Measurements from ENCODE around the gene EVL. TPM values are rescaled to one million over a fixed set of nuclear protein-coding genes. Genes with fewer than 3 reads are reported as not detected.

Gene EVL
- total RNA-seq, 1 donor from 2014 or later = 89.1 TPM

DNA sequence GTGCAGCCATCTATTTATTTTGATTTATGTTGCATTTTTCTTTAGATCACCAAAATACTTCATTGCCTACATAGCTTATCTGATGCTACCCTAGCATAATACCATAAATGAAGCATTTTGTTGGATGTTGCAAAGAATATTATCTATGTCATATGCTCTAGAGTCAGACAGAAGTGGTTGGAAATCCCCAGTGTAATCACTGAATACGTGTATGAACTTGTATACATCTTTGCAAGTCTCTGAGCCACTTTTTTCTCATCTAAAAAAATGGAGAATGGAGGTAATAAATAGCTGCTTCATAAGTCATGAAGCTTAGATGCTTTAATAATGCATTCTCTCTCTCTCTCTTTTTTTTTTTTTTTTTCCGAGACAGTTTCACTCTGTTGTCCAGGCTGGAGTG, 18.5 kb downstream of the EVL start:
- DNase-seq (ENCODE audit: low spot score) = no peak

DNA sequence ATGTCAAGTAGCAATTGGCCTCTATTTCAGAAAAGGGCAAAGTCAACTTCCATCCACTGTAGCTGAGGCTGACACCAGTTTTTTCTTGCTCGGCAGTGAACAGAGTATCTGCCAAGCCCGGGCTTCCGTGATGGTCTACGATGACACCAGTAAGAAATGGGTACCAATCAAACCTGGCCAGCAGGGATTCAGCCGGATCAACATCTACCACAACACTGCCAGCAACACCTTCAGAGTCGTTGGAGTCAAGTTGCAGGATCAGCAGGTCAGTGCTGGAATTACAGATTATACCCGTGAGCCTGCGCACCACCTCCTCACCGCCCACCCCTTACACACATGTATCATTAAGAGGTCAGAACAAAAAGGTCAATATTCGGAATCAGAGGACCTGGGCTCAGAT, 19.4 kb downstream of the EVL start:
- no peak for DNase-seq (ENCODE audit: low spot score)

DNA sequence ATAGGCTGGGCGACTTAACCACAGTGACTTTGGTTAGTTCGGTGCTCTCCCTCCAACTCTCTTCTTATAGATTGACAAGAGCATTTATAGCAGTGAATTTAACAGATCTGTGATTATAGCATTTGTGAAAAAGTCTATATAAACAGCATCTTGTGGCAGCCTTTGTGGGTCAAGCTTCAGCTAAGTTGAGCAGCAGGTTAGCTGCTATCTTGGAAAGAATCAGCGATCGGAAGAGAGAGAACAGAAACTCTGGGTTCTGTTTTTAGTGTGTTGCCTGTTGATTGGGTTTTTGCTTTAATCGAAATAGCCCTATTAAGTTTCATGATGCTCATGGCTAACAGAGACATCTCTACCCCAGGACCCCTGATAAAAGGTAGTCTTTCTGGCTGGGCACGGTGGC, 20.2 kb downstream of the EVL start:
- no peak for DNase-seq (ENCODE audit: low spot score)

DNA sequence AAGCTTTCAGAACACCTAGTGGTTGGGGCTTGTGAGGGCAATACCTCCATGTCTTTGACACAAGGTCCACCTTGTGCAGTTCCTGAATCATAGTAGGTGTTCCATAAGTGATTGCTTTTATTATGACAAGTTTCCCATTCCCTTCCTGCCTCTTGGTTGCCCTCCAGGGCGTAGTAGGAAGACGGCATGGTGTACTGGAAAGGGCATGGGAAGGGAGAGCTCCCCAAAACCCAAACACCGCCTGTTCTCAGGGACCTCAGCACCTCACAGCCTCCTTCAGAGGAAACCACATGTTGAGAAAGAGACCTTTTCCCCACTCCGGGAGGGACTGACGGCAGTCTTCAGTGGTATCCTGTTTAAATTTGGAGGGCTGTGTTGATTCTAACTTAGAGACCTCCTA, 21.1 kb downstream of the EVL start:
- DNase-seq (ENCODE audit: low spot score) = no peak

DNA sequence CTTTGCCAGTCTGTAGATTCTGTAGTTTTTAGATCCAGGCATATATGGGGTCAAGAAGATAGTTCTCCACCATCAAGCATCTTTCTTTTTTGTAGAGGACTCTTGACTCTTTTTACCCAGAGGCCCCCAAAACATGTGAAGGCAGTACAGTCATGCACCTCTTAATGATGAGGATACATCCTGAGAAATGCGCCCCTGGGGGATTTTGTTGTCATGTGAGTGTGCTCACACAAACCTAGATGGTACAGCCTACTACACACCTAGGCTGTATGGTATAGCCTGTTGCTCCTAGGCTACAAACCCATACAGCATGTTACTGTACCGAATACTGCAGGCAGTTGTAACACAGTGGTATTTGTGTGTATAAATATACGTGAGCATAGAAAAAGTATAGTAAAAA, 23.0 kb downstream of the EVL start:
- no peak for DNase-seq (ENCODE audit: low spot score)

DNA sequence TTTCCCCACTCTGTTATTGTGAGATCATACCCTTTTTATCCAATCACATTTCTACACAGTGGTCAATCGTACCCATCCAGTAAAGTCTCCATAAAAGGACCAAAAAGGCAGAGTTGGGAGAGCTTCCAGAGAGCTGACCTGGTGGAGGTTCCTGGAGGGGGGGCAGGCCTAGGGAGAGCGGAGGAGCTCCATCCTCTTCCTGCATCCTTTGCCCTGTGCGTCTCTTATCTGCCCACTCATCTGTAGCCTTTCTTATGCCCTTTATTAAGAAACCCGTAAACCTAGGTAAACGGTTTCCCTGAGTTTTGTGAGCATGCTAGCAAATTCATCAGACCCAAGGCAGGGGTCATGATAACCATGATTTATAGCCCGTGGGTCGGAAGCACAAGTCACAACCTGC, 26.2 kb downstream of the EVL start:
- no peak for DNase-seq (ENCODE audit: low spot score)

DNA sequence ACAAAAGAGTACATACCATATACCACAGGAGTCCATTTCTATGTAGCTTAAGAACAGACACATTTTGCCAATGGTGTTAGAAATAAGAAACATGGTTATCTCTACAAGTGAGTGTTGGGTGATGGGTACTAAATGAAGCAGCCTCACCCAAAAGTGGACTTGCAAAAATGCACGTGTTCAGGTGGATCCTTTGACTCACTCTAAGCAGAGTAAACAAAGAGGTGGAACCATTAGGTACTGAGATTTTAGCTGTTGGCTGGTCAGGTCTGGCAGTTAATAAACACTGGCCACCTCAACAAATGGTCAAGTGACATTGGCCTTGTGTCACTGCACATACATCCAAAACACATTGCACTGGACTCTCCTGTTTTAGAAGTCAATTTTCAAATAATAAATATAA, 27.6 kb downstream of the EVL start:
- no peak for DNase-seq (ENCODE audit: low spot score)

DNA sequence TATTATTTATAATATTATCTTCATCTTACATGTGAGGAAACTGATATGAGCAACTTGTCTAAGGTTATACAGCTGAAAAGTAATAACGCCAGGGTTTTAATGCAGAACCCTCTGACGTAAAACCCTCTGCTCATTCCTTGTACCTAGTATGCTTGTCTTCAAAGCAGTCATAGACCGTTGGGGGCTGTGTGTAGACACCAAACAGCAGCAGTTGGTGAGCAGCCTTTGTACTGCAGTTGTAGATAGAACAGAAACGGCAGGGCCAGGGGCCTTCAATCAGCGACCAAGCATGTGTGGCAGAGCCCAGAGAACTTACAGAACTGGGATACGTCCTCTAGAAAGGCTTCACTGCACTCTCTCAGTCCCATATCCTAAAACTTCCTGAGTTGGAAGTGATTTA, 28.1 kb downstream of the EVL start:
- no peak for DNase-seq (ENCODE audit: low spot score)

DNA sequence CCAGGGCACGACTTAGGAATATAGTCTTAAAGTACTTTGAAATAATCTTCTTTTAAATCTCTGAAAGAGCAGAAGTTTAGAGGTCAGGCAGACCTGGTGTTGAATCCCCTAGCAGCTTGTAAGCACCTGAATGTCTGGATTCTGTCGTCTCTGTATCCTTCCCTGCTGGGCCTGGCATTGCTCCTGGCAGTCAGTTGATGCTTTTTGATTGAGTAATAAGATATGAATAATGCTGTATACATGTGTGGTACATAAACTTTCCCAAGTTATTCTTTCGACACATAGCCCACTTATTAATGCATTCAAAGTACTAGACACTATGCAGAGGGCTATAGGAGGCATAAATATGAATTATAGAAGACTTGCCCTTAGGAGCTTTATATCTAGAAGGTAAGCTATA, 31.4 kb downstream of the EVL start:
- no peak for DNase-seq (ENCODE audit: low spot score)

DNA sequence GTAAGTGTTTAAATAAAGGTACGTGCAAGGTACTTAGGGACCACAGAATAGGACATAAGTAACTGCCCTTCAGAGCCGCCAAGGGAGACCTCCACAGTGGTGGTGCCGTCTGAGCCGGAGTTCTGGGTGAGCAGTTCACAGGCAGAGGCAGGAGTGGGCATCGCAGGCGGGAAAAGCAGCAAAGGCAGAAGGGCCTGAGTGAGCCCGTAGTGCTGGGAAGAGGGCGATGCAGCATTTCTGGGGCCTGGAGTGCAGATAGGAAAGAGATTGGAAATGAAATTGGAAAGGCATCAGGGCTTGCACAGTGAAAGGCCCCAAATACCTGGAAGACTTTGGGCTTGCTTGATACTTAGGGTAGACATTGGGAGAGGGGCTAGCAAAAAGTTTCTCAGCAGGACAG, 32.9 kb downstream of the EVL start:
- no peak for DNase-seq (ENCODE audit: low spot score)

DNA sequence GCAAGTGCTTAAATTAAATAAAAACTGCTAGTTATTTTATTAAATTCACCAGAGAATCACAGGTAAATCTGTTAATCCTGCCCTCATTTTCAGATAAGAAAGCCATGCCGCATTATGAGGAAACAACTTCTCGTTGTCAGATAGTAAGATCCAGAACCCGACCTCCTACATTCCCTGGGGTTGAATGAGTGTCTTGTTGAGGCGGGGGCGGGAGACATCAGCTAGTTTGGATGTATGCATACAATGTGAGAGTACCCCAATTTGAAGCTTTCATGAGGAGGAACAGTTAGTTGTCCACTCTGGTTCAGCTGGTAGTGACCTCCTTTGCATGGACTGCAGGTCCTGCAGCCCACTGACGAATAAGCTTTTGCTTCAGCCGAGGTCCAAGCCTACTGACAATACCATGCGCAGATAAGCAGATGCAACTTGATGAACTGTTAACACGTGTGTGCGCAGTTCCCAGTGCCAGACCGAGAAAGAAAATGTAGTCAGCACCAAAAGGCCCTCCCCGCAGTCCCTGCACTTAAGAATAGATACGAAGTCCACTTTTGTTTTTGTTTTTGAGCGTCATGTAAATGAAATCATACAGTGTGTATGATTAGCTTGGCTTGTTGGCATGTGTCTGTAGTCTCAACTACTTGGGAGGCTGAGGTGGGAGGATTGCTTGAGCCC, 34.9 kb downstream of the EVL start:
- no peak for DNase-seq (ENCODE audit: low spot score)

DNA sequence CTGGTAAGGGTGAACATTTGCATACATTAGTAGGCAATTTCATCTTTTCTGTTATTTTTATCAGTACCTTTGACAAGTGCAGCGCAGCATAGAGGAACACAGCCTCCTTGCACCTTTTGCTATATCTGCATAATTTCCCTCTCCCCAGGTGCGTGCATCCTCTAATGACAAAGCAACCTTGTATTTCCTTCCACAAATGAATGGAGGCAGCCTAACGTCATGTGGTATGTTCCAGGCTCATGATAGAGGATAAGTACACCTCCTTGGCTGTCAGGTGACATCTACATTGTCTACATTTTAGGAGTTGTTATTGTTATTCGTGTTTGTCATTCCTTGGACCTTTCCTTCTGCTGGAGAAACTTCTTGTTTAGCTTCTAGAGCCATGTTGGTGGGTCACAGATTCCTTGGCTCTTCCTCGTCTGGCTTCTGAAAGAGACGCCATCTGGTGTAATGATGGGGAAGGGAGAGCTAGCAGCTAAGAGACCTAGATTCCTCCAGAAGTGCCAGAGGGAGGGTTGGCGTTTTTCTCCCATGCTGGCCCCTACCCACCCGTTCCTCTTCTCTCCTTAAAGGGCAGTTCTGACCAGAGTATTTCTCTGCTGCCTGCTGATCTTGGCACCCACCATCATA, 37.0 kb downstream of the EVL start:
- DNase-seq (ENCODE audit: low spot score) = no peak

DNA sequence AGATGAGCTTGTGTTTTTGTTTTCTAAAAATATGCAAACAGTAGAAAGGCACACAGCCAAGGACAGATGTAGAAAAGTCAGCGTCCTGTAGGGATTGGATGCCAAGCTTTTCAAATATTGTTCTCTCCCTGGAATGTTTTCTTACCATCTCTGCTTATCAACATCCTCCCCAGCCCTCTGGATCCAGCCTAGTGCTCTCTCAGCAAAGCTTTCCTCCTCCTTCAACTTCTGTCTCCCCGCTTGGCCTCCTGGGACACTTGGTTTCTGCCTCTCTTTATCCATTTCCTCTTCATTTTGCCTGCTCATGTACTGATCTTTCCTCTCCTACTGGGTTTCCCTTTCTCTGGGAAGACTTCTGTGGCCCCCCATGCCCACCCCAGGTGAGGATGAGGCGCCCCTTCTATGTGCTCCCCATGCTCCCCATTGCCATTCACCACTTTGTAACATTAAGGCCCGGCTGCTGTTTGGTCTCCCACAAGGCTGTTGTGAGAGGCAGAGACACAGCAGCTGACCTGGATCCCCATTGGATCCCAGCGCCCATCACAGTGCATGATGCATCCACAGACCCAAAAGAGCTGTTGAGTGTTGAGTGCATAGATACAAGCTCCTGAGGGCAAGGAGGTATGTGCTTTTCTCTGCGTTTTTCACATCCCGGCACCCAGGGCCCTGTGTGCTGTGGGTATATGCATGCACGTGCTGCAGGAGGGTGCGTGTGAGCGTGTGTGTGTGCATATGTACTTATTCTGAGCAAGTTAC, 38.2 kb downstream of the EVL start:
- no peak for DNase-seq (ENCODE audit: low spot score)

DNA sequence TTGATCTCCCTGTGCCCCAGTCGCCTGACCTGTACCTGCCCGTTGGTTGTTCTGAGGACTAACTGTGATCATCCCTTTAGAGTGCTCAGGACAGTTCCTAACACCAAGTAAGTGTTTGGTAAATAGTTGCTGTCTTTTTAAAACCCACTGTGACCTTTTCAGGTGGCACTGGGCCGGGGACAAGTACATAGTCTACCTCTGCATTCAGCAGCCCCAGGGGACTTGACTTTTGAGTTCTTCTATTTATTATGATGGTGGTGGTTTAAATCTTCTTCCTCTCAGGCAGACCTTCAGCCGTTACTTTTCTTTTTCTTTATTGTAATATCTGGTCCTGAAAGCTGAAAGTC, 38.8 kb downstream of the EVL start:
- DNase-seq (ENCODE audit: low spot score) = no peak

DNA sequence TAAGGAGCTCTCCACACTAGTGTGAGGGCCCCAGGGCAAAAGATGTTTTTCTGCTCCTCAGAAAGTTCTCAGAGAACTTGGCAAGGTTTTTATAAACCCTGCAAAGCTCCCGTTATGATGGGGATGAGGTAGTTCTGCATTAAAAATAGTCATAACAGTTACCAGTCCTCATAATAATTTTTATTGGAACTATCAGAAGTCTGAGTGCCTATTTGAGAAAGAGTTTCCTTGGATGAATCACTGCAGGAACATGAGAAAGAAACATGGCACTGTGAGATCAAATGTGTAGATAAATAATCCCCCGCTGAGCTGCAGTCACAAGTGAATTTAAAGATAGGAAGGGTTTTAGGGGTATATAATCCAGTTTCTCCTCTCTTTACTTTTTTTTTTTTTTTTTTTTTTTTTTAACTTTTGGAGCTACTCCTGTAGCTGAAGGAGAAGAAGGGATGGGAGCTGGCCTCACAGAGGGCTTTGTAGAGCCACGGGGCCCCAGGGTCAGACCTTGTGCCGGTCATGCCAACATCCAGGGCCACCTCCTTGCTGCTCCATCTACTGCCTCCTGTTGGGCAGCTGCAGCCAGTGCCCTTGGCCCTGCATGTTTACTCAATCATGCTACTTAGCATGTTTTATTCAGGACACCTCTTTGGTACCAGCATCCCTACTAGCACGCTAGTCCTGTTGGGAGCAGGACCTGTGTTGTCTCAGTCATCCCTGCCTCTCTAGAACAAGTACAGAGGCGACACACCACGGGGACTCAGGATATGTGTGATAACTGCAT, 39.5 kb downstream of the EVL start:
- no peak for DNase-seq (ENCODE audit: low spot score)

DNA sequence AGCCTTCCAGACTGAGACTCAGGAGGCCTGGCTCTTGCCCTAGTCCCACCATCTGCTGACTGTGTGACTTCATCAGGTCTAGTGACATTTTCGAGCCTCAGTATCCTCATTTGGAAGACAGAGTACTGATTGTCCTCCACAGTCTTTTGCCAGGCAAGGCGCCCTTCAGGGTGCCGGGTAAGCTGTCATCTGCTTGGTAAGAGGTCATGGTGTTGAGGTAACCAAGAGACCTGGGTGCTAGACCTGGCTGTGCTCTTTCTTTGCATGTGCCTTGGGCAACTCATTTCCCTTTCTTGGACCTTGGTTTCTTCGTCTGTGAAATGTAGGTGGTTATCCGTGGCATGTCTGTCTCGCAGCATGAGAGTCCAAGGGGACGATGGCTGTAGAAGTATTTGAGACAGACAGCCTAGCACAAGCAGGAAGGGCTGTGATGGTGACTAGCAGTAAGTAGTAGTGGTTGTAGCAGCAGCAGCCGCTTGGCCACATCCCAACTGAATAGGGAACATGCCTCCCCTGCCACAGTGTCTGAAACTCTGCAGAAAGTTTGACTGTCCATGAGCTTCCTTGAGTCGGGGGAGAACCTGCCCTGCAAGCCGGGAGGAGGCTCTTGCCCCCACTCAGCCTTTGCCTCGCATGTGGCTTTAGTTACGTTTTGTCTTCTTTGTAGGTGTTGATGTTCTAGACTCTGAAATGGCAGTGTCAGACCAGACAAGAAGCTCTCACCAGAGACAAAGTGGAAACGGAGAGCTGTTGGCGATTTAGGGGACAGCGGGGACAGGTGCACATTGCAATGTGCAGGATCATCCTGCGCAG, 40.3 kb downstream of the EVL start:
- no peak for DNase-seq (ENCODE audit: low spot score)

DNA sequence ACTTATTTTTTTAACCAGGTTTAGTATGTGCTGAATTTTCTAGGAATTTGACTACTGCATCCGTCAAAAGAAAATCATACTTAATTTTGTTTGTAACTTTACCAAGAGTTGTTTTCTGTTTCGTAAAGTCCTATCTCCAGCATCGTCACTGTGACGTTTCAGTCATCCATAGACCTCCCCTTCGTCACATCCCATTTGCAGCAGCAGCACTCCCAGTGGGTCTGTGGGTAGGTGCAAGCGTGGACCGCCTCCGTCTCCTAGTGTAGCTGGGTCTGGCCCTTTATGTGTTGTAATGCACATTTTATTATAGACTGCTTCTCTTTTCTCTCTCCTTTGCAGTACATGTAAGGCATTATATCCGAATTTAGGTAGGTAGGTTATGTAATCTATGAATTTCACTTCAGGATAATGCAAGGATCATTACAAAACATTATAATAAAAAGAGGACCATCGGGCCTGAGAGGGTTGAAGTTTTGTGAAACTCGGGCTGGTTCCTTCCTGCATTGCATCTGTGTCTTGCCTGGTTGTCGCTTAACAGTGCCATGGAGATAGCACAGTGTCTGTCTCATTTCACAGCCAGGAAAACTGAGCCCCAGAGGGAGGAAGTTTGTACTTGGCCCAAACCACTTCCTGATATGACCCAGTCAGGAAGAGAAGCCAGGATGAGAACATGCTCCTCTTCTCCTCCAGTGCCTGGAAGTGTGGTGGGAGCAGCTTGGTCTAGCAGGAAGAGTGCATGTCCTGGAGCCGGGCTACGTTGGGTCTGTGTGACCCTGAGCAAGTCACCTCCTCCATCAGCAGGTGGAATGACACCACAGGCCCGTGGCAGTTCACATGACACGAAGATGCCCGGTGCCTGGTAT, 41.3 kb downstream of the EVL start:
- no peak for DNase-seq (ENCODE audit: low spot score)

DNA sequence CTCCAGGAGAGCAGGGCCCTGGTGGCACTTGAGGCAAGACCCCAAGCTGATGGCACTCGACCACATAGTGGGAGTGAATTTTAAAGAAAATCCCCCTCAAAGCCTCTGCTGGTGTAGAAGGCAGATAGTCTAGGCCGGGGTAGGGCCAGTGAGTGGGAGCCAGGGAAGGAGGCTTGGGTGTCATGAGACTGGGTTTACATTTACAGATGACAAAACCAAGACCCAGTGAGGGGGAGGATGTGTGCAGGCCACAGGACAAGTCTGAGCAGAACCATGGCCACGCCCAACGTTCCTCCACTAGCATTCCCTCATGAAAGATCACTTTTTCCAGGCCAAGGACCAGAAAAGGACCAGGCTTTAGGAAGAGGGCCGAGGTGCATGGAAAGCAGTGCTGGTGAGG, 42.0 kb downstream of the EVL start:
- no peak for DNase-seq (ENCODE audit: low spot score)

DNA sequence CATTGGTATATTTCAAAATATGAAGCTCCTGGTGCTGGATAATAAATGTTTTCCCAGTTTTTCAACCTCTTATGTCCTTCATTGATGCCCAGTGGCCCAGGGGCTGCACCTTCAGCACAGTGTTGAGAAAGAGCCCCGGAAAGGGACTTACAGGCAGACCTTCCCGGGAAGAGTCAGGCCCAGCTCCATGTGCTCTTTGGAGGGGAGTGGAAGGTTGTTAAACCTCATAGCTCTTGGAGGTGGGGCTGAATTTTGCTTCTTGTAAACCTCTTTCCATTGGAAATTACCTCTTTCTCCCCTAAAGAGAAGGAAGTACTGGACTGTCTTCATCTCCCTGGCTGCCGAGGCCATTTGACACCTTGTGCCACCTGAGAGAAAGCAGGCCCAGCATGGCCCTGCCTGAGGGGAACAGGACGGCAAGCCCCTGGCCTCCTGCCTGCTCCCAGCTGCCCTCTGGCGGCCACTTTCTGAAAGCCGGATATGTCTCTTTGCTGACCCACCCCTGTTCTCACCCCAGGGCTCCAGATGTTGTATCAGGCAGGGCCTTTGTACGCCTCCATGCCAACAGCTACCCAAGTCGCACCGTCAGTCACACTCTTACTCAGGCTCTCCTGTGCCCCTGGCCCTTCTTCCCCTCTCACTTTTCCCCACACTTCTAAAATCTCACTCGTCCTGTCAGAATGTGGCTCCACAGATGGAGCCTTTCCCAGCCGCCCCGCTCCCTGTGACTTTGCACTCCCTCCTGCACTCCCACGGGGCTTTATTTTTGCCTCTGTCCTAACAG, 43.0 kb downstream of the EVL start:
- peak; percentile 76 for DNase-seq (ENCODE audit: low spot score)

All from mucosa of gallbladder (tissue), 1 donor.